Tibial nerve (tissue), 4 donors: ENCODE data around the gene NECTIN1.

Experiments used
- CTCF ChIP-seq, 5 experiments: fragments of 200-600 bp in 3 of 5; fragments of 450-650 bp in 2 of 5; sonication (generic) in 3 of 5; IDR thresholded peaks; one replicate each; pipeline ENCODE4 v1.5.1; 2016 to 2019; ENCODE audit warnings: antibody characterized with exemption in 5 of 5, mild to moderate bottlenecking in 3 of 5, moderate library complexity in 2 of 5
- EP300 ChIP-seq, 2 donors: sonication (generic); formaldehyde crosslinking; IDR thresholded peaks; one replicate each; pipeline ENCODE4 v1.6.1; 2017; ENCODE audit warnings: antibody characterized with exemption in 2 of 2, mild to moderate bottlenecking in 1 of 2
- POLR2A ChIP-seq, 2 donors: fragments of 450-650 bp; IDR thresholded peaks; one replicate each; pipeline ENCODE4 v1.6.1; 2017; ENCODE audit warnings: antibody characterized with exemption in 2 of 2, mild to moderate bottlenecking in 2 of 2, moderate library complexity in 2 of 2

GRCh38 chr11:119759747-119760412, 30.9 kb upstream of the NECTIN1 start:
- TF ChIP-seq CTCF (IDR thresholded peaks at IDR 0.05) (no peak), POLR2A (IDR thresholded peaks at IDR 0.05) (no peak), EP300 (IDR thresholded peaks at IDR 0.05) (no peak)
